Neural cell (in vitro differentiated cells): ENCODE results near the gene FN3K. TPM values are rescaled to one million over a fixed set of nuclear protein-coding genes. Genes with fewer than 3 reads are reported as not detected.

Experiments
- H2AFZ ChIP-seq: fragments of 200-600, 300-800 bp; sonication (generic), shearing (Covaris generic); 2 replicates; pipeline ENCODE4 v1.6.0; 2014; ENCODE audit warnings: low read depth, mild to moderate bottlenecking, antibody characterized with exemption, low read length, moderate library complexity
- H3F3A ChIP-seq: fragments of 200-600 bp; shearing (Covaris generic); 2 replicates; pipeline ENCODE4 v1.6.1; 2016; ENCODE audit warnings: mild to moderate bottlenecking, moderate library complexity, mixed read lengths, antibody characterized with exemption, low read length; ENCODE audit not compliant: insufficient read depth, poor library complexity, severe bottlenecking
- H3K27ac ChIP-seq: fragments of 200-600, 300-800 bp; sonication (generic), shearing (Covaris generic); 2 replicates; pipeline ENCODE4 v1.5.1; 2014; ENCODE audit warnings: mild to moderate bottlenecking, low read length, moderate library complexity
- H3K27me3 ChIP-seq: fragments of 300-800, 200-600 bp; sonication (generic), shearing (Covaris generic); 2 replicates; pipeline ENCODE4 v1.6.0; 2014; ENCODE audit warnings: mild to moderate bottlenecking, low read depth, low read length, moderate library complexity; ENCODE audit not compliant: insufficient read depth
- H3K36me3 ChIP-seq: fragments of 300-800, 200-600 bp; sonication (generic), shearing (Covaris generic); 2 replicates; pipeline ENCODE4 v1.5.1; 2014; ENCODE audit warnings: mild to moderate bottlenecking, antibody characterized with exemption, low read length, moderate library complexity; ENCODE audit not compliant: insufficient read depth
- H3K4me2 ChIP-seq: fragments of 300-800, 200-600 bp; sonication (generic), shearing (Covaris generic); 2 replicates; pipeline ENCODE4 v1.6.0; 2014; ENCODE audit warnings: mild to moderate bottlenecking, low read length
- H3K4me3 ChIP-seq: fragments of 300-800, 200-600 bp; sonication (generic), shearing (Covaris generic); 2 replicates; pipeline ENCODE4 v1.5.1; 2014; ENCODE audit warnings: mild to moderate bottlenecking, low read length, moderate library complexity
- H3K79me2 ChIP-seq: fragments of 200-600 bp; shearing (Covaris generic); replicated peaks from 2 replicates; pipeline ENCODE4 v1.6.0; 2014; ENCODE audit warnings: mild to moderate bottlenecking, low read length, moderate library complexity; ENCODE audit not compliant: insufficient read depth
- H3K9ac ChIP-seq: fragments of 300-800, 200-600 bp; sonication (generic), shearing (Covaris generic); 2 replicates; pipeline ENCODE4 v1.6.1; 2016; ENCODE audit warnings: mild to moderate bottlenecking, low read length, mixed read lengths
- H3K9me2 ChIP-seq: fragments of 200-600 bp; shearing (Covaris generic); 2 replicates; pipeline ENCODE4 v1.6.1; 2016; ENCODE audit warnings: mild to moderate bottlenecking, low read length, mixed read lengths; ENCODE audit not compliant: insufficient read depth
- H3K9me3 ChIP-seq: fragments of 200-600, 300-800 bp; sonication (generic), shearing (Covaris generic); 2 replicates; pipeline ENCODE4 v1.6.1; 2016; ENCODE audit warnings: mild to moderate bottlenecking, mixed run types, low read length, moderate library complexity, mixed read lengths
- H4K20me1 ChIP-seq: fragments of 200-600 bp; shearing (Covaris generic); 2 replicates; pipeline ENCODE4 v1.6.1; 2016; ENCODE audit warnings: mild to moderate bottlenecking, mixed run types; ENCODE audit not compliant: insufficient read depth
- CTCF ChIP-seq: fragments of 450-650 bp; IDR thresholded peaks from 2 replicates; pipeline ENCODE4 v1.5.1; 2014; ENCODE audit warnings: antibody characterized with exemption, mild to moderate bottlenecking, moderate library complexity; ENCODE audit not compliant: poor library complexity, severe bottlenecking
- EP300 ChIP-seq: fragments of 450-650 bp; conservative IDR thresholded peaks from 2 replicates; pipeline ENCODE4 v1.6.1; 2014; ENCODE audit warnings: antibody characterized with exemption, mild to moderate bottlenecking, moderate library complexity; ENCODE audit not compliant: poor library complexity, severe bottlenecking
- EZH2 ChIP-seq: fragments of 200-600, 300-800 bp; shearing (Covaris generic), sonication (generic); IDR thresholded peaks from 2 replicates; pipeline ENCODE4 v1.6.1; 2014; ENCODE audit warnings: antibody characterized with exemption, low read length, borderline replicate concordance, mild to moderate bottlenecking; ENCODE audit not compliant: insufficient read depth, poor library complexity, severe bottlenecking
- MXI1 ChIP-seq: fragments of 450-650 bp; conservative IDR thresholded peaks from 2 replicates; pipeline ENCODE4 v1.6.1; 2014; ENCODE audit warnings: antibody characterized with exemption, mild to moderate bottlenecking; ENCODE audit not compliant: poor library complexity, severe bottlenecking
- POLR2AphosphoS5 ChIP-seq: IDR thresholded peaks from 2 replicates; pipeline ENCODE4 v1.6.1; 2012
- RAD21 ChIP-seq: fragments of 450-650 bp; conservative IDR thresholded peaks from 2 replicates; pipeline ENCODE4 v1.6.1; 2014; ENCODE audit warnings: antibody characterized with exemption, mild to moderate bottlenecking, moderate library complexity
- REST ChIP-seq: IDR thresholded peaks from 2 replicates; pipeline ENCODE4 v1.6.1; 2012; ENCODE audit warnings: borderline replicate concordance
- SMC3 ChIP-seq: fragments of 450-650 bp; conservative IDR thresholded peaks from 2 replicates; pipeline ENCODE4 v1.6.1; 2014; ENCODE audit warnings: antibody characterized with exemption, mild to moderate bottlenecking, moderate library complexity; ENCODE audit not compliant: poor library complexity
- TAF1 ChIP-seq: IDR thresholded peaks from 2 replicates; pipeline ENCODE4 v1.6.1; 2012; ENCODE audit warnings: low read depth
- polyA plus RNA-seq: library from polyadenylated mRNA; depleted of rRNA; stranded (reverse); fragments of >200 nt; gene quantifications from 2 replicates; pipeline ENCODE4 v1.2.3, GENCODE V29; 2014

The FN3K gene
- polyA plus RNA-seq, 1 donor from 2014 or later, result 6.0 TPM

- H3K79me2 ChIP-seq, result peaks cover 21% of the 10 kb centered on the region
- TF ChIP-seq REST, result no peak
- no peak for TF ChIP-seq MXI1
- no peak for TF ChIP-seq TAF1
- no peak for TF ChIP-seq EP300
- TF ChIP-seq POLR2AphosphoS5, result no peak
- no peak for TF ChIP-seq SMC3
- TF ChIP-seq RAD21, result no peak
- no peak for TF ChIP-seq CTCF
- no peak for TF ChIP-seq EZH2
- H3K4me3 ChIP-seq, result peak overlapping the region; percentile 94
- no peaks in the 10 kb centered on the region for H3K36me3 ChIP-seq
- peak overlapping the region; percentile 61 for H3K4me2 ChIP-seq
- H3K9ac ChIP-seq, result peak overlapping the region; percentile 79
- H3K9me3 ChIP-seq, result no peaks in the 10 kb centered on the region
- peak overlapping the region; percentile 62 for H3K27ac ChIP-seq
- H3F3A ChIP-seq, result no peaks in the 10 kb centered on the region
- H2AFZ ChIP-seq, result no peak overlapping the region
- H4K20me1 ChIP-seq, result no peaks in the 10 kb centered on the region
- no peaks in the 10 kb centered on the region for H3K9me2 ChIP-seq
- no peaks in the 10 kb centered on the region for H3K27me3 ChIP-seq
Observed at GRCh38 chr17:82753201-82753464, 17.7 kb downstream of the FN3K start.

GRCh38 chr17:82754297-82755208 is 19.1 kb downstream of the FN3K start:
- no peaks in the 10 kb centered on the region for H3K9me3 ChIP-seq
- H3K79me2 ChIP-seq, result peaks cover 21% of the 10 kb centered on the region
- H4K20me1 ChIP-seq, result no peaks in the 10 kb centered on the region
- H3K4me2 ChIP-seq, result no peak overlapping the region
- H3K4me3 ChIP-seq, result peak overlapping the region; percentile 42
- H3F3A ChIP-seq, result no peaks in the 10 kb centered on the region
- H3K36me3 ChIP-seq, result no peaks in the 10 kb centered on the region
- no peak overlapping the region for H2AFZ ChIP-seq
- no peaks in the 10 kb centered on the region for H3K9me2 ChIP-seq
- no peak overlapping the region for H3K9ac ChIP-seq
- H3K27ac ChIP-seq, result no peak overlapping the region
- TF ChIP-seq MXI1 (no peak), CTCF (no peak), RAD21 (no peak), EZH2 (no peak), REST (no peak), EP300 (no peak), POLR2AphosphoS5 (no peak), SMC3 (no peak), TAF1 (no peak)
- H3K27me3 ChIP-seq, result no peaks in the 10 kb centered on the region
